Measurements from ENCODE around the gene PPL.
"Not testable (repeated sequence)": the region's sequence is repeated elsewhere in the genome, so short reads cannot be mapped to it uniquely, and the experiment has no call there.

The PPL gene, protein sequence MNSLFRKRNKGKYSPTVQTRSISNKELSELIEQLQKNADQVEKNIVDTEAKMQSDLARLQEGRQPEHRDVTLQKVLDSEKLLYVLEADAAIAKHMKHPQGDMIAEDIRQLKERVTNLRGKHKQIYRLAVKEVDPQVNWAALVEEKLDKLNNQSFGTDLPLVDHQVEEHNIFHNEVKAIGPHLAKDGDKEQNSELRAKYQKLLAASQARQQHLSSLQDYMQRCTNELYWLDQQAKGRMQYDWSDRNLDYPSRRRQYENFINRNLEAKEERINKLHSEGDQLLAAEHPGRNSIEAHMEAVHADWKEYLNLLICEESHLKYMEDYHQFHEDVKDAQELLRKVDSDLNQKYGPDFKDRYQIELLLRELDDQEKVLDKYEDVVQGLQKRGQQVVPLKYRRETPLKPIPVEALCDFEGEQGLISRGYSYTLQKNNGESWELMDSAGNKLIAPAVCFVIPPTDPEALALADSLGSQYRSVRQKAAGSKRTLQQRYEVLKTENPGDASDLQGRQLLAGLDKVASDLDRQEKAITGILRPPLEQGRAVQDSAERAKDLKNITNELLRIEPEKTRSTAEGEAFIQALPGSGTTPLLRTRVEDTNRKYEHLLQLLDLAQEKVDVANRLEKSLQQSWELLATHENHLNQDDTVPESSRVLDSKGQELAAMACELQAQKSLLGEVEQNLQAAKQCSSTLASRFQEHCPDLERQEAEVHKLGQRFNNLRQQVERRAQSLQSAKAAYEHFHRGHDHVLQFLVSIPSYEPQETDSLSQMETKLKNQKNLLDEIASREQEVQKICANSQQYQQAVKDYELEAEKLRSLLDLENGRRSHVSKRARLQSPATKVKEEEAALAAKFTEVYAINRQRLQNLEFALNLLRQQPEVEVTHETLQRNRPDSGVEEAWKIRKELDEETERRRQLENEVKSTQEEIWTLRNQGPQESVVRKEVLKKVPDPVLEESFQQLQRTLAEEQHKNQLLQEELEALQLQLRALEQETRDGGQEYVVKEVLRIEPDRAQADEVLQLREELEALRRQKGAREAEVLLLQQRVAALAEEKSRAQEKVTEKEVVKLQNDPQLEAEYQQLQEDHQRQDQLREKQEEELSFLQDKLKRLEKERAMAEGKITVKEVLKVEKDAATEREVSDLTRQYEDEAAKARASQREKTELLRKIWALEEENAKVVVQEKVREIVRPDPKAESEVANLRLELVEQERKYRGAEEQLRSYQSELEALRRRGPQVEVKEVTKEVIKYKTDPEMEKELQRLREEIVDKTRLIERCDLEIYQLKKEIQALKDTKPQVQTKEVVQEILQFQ (N-terminal part only)

DNA sequence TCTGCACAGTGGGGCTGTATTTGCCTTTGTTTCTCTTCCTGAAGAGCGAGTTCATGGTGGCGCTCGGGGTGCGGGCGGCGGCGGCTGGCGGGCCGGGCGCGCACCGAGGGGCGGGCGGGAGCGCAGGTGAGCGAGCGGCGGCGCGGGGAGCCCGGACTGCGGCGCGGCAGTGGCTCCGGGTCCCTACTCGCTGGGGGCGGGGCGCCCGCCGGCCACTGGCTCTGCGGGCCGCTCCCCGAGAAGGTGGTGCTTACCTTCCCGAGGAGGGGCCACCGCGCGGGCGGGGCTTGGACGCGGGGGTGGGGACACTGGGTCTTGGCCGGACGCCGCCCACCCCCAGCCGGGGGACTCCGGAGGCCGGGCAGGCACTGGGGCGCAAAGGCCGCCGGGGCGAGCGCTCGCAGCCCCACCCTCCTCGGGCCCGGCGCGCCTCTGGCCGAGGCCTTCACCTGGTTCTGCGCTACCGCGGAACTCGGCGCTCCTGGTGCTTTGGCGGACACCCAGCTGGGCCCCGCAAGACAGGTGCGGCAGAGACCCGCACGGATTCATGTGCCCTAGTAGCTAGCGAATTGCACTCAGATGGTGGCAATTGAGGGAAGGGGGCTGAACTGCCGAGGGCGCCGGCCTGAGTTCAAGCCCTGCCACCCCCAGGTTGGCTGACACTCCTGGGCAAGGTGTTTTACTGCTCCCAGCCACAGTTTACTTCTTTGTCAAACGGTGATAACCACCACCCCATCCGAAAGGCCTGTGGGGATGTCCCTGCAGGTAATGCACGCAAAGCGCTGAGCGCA is at the start of gene PPL:
PPL (minus strand) TSS at position 158 of the 791 bp plus-strand sequence; CDS start at position 55, 103 bp downstream.
- DNase-seq, result no peak

DNA sequence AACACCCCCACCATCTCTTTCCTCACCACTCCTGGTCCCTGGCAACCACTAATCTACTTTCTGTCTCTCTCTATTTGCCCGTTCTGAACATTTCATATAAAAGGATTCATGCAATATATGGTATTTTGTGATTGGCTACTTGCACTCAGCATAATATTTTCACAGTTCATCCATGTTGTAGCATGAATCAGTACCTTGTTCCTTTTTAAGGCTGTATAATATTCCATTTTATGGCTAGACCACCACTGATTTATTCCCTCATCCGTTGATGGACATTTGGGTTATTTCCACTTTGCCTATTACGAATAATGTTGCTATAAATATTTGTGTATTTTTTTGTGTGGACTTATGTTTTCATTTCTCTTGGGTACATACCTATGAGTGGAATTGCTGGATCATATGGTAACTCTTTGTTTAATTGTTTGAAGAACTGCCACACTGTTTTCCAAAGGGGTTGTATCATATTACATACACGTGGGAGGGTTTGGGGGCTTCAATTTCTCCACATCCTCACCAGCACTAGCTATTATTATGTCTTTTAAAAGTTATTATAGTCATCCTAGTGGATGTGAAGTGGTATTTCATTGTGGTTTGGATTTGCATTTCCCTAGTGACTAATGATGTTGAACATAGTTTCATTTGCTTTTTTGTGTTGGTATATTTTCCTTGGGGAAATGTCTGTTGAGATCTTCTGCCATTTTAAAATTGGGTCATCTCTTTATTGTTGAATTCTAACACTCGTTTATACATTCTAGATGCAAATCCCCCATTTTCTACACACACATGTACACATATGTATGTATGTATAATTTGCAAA is 47.4 kb upstream of the PPL start:
- no peak for DNase-seq

DNA sequence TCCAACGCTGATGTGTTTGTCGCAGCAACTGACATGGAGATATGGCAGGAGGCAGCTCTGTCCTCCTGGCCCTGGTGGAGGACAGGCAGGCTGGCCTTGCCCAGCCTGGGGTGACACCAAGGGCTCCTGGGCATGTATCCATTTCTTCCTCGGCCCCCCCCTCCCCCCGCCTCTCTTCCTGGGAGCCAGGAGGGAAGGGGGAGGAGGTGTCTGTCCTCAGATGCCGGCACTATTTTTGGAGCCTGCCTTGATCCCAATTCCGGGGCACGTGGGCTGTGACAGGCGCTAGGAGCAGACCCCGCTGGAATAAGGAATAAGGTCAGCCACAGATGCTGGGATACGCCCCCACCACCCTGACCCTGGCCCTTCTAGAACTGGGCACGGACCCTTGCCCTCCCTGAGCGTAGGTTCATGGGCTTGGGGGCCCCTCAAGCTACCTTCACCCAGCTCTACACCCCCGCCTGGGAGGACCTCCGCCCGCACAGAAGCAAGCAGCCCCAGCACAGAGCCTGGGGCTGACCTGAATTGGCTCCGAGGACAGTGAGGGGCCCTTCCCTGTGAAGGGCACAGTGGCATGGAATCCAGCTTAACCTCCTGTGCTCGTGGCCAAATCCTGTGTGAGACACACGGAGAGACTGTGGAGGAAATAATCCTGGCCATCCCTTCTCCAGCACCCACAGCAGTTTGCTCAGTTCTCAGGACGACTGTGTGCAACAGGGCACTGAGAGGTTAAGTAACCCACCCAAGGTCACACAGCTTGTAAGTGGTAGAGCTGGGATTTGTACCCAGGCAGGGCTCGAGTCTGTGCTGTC is 45.3 kb upstream of the PPL start:
- no peak for DNase-seq

DNA sequence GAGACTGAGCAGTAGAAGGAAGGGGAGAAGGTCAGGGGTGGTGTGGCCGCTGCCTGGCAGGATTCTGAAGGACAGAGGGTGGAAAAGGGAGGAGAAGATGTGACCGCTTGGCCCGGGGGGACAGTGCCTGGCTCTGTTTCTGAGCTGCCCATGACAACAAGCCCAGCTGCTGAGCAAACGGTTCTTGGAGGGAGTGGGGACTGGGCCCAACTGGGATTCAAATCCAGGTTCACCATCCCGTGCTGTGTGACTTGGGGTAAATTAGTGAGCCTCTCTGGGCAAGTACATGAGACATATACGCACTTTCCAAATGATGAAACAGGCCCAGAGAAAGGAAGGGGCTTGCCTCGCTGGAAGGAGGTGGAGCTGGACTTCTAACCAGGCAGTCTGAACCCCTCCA is 44.5 kb upstream of the PPL start:
- no peak for DNase-seq

DNA sequence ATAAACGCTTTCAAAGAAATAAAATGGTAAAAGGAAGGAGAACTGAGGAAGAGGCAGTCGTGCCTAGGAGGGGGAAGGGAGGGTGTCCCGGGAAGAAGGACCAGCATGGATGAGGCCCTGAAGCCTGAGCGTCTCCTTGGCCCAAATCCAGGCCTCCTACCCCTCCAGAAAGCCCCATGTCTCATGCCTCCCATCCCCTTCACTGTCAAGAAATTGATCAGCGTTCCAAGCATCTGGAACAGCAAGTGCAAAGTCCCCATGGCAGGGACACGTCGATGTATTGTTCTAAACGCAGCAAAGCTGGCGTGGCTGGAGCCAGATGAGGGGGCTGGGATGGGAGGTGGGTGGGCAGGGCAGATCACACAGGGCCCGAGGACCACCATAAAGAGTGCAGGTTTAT is 43.7 kb upstream of the PPL start:
- DNase-seq, result no peak

DNA sequence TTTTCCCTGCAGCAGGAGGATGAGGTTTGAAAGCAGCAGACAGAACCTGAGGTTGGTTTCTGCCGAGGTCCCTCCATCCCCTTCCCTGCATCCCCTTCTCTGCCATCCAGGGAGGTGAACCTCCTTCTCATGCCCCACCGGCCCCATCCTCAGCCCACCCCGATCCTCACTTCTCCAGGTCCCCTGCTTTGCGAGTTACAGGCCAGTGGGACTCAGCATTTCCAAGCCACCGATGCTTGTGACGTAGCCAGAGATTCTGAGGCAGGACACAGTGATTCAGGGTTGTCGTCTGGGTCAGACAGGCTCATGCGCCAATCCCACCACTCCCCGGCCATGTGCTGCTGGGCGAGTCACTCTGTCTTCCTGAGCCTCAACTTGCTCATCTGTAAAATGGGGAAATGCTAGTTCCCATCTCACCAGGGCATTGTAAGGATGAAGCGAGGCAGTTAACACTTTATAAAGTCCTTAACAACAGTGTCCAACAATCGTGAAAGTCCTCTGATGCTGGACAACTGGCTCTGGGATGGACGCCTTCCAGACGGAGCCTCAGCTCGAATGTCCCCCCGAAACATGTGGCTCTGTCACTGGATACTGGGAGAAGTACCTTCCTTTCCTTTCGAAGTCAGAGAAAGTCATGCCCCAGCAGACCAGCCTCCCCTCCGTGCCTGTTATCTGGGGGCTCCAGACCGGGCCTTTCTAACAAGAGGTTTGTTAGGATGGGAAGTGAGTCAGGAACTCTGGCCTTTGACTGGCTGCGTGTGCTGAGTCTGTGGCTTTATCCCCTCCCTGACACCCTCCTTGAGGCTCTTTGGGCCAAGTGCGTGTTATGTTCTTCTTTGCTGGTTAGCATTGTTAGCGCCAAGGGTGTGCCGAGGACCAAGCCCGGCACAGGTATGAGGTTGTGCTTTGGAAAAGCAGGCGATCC is 43.0 kb upstream of the PPL start:
- DNase-seq, result no peak

DNA sequence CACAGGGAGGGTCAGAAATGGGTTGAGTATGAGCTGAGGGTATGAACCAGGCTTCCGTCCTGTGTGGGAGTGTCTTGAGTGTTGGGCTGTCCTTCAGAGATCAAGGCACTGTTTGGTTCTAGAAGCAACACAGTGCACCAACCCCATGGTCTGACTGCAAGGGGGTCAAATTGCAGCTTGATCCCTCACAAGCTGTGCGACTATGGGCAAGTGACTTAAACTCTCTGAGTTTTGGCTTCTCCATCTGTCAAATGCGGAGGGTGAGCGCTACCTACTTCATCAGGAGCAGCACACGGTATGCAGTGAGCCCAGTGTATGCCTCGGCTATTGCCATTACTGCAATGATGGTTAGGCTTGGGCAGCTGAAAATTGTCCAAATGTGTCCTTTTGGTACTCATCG is 42.2 kb upstream of the PPL start:
- no peak for DNase-seq

DNA sequence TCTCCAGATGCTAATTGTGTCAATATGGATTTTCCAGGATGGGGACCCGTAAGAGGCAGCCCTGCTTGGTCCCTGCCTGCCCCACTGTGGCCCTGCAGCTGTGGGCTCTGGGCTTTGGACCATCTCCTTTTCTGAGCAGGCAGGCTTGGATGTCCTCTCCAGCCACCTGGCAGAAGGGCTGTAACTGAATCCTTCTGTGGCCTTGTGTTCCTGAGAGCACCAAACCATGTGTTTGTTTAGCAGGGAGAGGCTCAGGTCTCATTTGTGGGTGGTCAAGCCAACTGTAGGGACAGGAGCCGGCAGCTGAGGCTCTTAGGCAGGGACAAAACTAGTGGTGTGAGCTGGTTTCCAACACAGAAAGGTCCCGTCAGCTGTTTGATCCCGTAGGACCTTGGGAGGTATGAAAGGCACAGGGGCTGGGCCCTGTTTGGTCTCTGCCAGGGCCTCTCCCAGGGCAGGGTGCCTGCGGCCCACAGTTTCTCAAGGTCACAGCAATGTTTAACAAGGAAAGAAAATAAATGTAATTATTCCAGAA is 39.7 kb upstream of the PPL start:
- DNase-seq, result no peak

DNA sequence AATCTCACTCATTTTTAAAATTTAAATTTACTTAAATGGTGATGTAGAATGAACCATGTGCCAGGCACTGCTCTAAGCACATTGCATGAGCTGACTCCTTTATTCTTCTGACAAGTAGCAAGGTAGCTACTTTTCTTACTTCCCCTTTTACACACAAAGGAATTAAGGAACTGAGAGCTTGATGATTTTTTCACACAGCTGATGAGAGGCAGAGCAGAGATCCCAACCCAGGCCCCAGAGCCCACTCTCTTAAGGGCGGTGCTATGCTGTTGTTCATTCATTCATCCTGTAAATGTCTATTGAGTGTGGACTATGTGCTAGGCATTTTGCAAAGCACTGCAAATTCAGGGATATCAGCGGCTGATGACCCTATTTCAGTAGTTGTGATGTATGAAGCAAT is 39.1 kb upstream of the PPL start:
- no peak for DNase-seq

DNA sequence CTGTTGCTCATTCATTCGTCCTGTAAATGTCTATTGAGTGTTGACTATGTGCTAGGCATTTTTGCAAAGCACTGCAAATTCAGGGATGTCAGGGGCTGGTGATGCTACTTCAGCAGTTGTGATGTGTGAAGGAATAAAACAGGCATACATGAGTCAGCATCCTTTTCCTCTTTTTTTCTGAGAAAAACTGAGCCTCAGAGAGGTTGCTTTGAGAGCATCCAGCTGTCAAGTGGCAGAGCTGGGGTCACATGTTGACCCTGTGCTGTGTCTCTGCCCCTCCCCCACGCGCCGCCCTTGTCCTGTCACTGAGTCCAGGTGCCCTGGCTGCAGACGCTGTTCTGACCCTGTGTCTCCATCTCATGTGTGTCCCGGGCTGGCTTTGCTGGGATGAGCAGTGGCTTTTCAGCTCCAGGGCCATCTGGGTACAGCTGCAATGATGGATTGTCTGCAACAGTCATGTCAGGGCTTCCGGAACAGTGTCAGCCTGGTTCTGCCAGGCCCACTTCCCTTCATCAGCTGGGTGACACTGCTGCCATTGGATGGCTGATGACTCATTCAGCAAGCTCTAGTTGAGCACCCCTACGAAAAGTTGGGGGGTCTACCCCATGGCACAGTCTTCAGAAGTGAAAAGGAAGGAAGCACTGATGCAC is 36.1 kb upstream of the PPL start:
- DNase-seq, result no peak

DNA sequence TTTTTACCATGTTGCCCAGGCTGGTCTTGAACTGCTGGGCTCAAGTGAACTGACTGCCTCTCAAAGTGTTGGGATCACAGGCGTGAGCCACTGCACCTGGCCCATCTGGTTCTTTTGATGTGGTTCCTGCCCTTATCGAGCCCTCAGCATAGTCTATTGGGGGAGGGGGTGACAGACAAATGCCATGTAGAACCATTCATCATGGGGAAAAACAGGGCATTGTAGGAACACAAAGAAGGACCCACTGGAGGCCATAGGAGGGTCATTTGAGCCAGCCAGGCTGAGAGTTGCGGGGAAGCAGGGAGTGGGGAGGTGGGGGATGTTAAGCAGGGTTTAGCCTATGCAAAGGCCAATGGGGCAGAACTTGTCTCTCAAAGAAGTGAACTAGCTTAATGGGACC is 33.1 kb upstream of the PPL start:
- DNase-seq, result no peak

DNA sequence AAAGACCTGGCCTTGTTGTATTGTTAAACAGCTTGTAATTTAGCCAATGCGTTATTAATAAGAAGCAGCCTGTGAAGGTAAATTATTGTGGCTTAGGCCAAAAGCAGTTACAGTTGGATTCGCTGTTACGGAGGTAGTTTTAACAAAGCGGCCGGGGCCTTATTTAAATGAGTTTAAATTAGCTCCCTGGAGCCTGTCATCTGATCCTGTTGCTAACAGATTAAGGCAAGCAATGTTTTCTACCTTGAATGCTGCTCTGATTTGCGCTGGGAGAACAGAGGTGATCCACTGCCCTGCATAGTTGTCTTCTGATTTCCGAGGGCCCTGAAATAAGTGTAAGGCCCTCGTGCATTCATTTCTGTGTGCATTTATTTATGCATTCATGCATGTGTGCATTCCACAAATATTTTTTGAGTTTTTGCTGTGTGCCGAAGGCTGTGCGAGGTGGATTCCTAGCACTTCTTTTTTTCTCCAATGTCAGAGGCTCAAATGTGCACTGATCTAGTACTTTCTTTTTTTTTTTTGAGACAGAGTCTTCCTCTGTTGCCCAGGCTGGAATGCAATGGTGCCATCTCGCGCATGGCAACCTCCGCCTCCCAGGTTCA is 32.0 kb upstream of the PPL start:
- DNase-seq, result no peak

DNA sequence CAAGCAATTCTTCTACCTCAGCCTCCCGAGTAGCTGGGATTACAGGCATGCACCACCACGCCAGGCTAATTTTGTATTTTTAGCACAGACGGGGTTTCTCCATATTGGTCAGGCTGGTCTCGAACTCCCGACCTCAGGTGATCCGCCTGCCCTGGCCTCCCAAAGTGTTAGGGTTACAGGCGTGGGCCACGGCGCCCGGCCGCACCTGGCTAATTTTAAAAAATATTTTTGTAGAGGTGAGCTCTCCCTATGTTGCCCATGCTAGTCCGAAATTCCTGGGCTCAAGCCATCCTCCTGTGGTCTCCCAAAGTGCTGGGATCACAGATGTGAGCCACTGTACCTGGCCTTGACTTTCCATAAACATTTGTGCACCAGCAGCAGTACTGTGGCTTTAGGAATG is 31.3 kb upstream of the PPL start:
- DNase-seq, result not testable (repeated sequence)

DNA sequence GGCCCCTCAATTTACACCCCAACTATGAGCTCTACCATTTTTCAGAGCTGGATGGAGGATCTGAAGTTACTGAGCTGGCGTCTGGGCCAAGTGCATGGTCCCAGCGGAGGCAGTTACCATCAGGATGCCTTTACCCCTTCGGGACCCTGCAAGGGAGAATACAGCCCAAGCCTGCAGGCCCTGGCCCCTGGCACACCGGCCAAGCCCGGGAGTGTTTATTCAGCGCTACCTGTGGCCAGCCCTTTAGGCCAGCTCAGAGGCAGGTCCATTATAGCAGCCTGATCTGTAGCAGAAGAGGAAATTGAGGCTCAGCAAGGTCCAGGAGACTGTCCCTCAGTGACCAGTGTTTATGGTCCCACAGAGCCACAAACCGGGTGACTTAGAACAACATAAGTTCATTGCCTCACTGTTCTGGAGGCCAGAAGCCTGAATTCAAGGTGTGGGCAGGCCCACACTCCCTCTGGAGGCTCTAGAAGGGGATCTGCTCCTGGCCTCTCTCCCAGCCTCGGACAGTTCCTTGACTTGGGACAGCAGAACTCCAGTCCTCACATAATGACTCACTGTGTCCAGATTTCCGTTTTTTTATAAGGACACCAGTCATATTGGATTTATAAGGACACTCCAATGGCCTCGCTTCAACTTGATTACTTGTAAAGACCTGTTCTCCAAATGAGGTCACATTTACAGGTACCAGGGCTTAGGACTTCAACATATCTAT is 29.9 kb upstream of the PPL start:
- DNase-seq, result no peak

DNA sequence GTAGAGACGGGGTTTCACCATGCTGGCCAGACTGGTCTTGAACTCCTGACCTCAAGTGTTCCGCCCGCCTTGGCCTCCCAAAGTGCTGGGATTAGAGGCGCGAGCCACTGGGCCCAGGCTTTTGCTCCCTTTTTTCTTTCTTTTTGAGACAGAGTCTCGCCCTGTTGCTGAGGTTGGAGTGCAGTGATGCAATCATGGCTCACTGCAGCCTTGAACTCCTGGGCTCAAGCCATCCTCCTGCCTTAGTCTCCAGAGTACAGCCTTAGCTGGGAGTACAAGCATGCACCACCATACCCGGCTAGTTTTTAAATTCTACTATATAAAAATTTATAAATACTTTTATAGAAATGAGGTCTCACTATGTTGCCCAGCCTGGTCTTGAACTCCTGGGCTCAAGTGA is 26.6 kb upstream of the PPL start:
- DNase-seq, result not testable (repeated sequence)

DNA sequence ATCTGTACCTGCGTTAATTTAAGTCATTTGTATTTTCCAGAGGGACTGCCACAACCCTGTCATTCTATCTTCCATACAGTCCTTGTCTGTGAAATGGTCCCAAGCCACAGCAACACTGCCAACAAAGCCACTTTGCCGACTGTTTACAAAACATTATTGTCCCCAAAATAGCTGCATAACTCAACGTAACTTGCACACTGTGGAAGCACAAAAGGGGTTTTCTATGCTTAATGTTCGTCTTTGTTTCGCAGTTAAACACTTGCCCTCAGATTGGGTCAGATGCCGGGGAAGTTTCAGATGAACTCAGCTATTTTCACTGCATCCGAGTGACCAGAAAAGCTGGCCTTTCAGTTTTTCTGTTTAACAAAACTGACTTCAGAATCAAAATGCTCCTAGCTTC is 25.8 kb upstream of the PPL start:
- no peak for DNase-seq

DNA sequence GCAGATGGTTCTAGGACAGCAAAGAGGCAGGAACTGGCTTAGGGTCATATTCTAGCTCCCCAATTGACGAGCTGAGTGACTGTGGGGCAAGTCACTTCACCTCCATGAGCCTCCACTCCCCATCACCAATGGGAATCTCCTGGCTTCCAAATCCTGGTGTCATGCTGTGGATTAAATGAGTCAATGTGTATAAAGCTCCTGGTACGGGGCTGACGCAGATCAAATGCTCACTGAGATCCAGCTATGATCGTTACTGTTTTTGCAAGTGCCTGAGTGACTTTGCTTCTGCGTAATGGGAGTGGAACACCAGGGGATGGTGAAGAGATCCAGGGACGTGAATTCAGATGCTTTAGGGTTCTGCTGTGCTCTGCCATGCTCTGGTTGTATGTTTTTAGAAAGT is 23.6 kb upstream of the PPL start:
- no peak for DNase-seq

Data from stimulated activated naive CD4-positive, alpha-beta T cell (primary cell).